Mesendoderm (in vitro differentiated cells): Measurements from ENCODE around the gene BDKRB1.

ENCODE experiments used
- DNase-seq: peaks from one replicate; pipeline ENCODE4 v3.0.0; 2013
- H2AK5ac ChIP-seq: 2 replicates; pipeline ENCODE4 v1.6.1; 2013; ENCODE audit warnings: low read length, inconsistent platforms
- H2BK120ac ChIP-seq: 2 replicates; pipeline ENCODE4 v1.6.1; 2013; ENCODE audit warnings: low read depth, mild to moderate bottlenecking, low read length, moderate library complexity, mixed read lengths
- H2BK15ac ChIP-seq: replicated peaks from 2 replicates; pipeline ENCODE4 v1.6.1; 2013; ENCODE audit warnings: low read depth, mild to moderate bottlenecking, moderate library complexity
- H2BK5ac ChIP-seq: 2 replicates; pipeline ENCODE4 v1.6.1; 2013; ENCODE audit warnings: low read length, inconsistent platforms
- H3K18ac ChIP-seq: 2 replicates; pipeline ENCODE4 v1.6.1; 2013; ENCODE audit warnings: mild to moderate bottlenecking, low read length, mixed read lengths
- H3K23ac ChIP-seq: one replicate; pipeline ENCODE4 v1.6.1; 2013; ENCODE audit warnings: low read length
- H3K27ac ChIP-seq: 2 replicates; pipeline ENCODE4 v1.5.1; 2013; ENCODE audit warnings: low read depth, mild to moderate bottlenecking, inconsistent platforms, low read length, moderate library complexity
- H3K27me3 ChIP-seq: 2 replicates; pipeline ENCODE4 v1.6.1; 2013; ENCODE audit warnings: low read length, control low read depth, mild to moderate bottlenecking, inconsistent platforms; ENCODE audit not compliant: insufficient read depth, poor library complexity
- H3K36me3 ChIP-seq: 2 replicates; pipeline ENCODE4 v1.6.1; 2013; ENCODE audit warnings: low read length, inconsistent platforms; ENCODE audit not compliant: control insufficient read depth, insufficient read depth
- H3K4ac ChIP-seq: one replicate; pipeline ENCODE4 v1.6.1; 2013; ENCODE audit warnings: low read depth, mild to moderate bottlenecking, low read length, moderate library complexity
- H3K4me1 ChIP-seq: 2 replicates; pipeline ENCODE4 v1.6.1; 2013; ENCODE audit warnings: low read depth, low read length, inconsistent platforms; ENCODE audit not compliant: control insufficient read depth
- H3K4me2 ChIP-seq: 2 replicates; pipeline ENCODE4 v1.6.1; 2013; ENCODE audit warnings: low read length
- H3K4me3 ChIP-seq: 2 replicates; pipeline ENCODE4 v1.5.1; 2013; ENCODE audit warnings: mild to moderate bottlenecking, low read length
- H3K56ac ChIP-seq: one replicate; pipeline ENCODE4 v1.6.1; 2013; ENCODE audit warnings: low read length
- H3K79me1 ChIP-seq: 2 replicates; pipeline ENCODE4 v1.6.1; 2013; ENCODE audit warnings: low read length, inconsistent platforms
- H3K79me2 ChIP-seq: 2 replicates; pipeline ENCODE4 v1.6.1; 2013; ENCODE audit warnings: mild to moderate bottlenecking, low read length; ENCODE audit not compliant: control insufficient read depth, insufficient read depth
- H3K9ac ChIP-seq: 2 replicates; pipeline ENCODE4 v1.6.1; 2013; ENCODE audit warnings: low read length, inconsistent platforms
- H4K5ac ChIP-seq: one replicate; pipeline ENCODE4 v1.6.1; 2013; ENCODE audit warnings: low read length
- H4K8ac ChIP-seq: one replicate; pipeline ENCODE4 v1.6.1; 2013; ENCODE audit warnings: low read depth, mild to moderate bottlenecking, control low read depth, low read length, moderate library complexity
- WGBS: extraction: QIAGEN DNeasy Blood & Tissue Kit; methylation state at CpG from one replicate; pipeline ENCODE4 v1.1.7; 2013; ENCODE audit warnings: low lambda C conversion rate, missing lambda C conversion rate; ENCODE audit not compliant: insufficient coverage; ENCODE audit errors: extremely low coverage; 5-methylcytosine and 5-hydroxymethylcytosine counted together

Gene BDKRB1

GRCh38 chr14:96279564-96279963 is 23.6 kb downstream of the BDKRB1 start:
- Histone ChIP-seq H3K4me3 (no peak overlapping the region), H3K4ac (no peak overlapping the region), H3K79me2 (no peaks in the 10 kb centered on the region), H3K9ac (no peak overlapping the region), H3K23ac (no peak overlapping the region), H3K18ac (no peak overlapping the region), H3K27me3 (no peaks in the 10 kb centered on the region), H3K36me3 (no peaks in the 10 kb centered on the region), H3K56ac (no peak overlapping the region), H3K4me2 (no peak overlapping the region), H2BK120ac (no peak overlapping the region), H3K4me1 (no peaks in the 10 kb centered on the region), H2BK5ac (no peak overlapping the region), H2AK5ac (no peak overlapping the region), H4K8ac (no peak overlapping the region), H3K27ac (no peak overlapping the region), H2BK15ac (no peak overlapping the region), H3K79me1 (no peaks in the 10 kb centered on the region), H4K5ac (no peak overlapping the region)
- no CpG with 5 or more reads among the region's 8 CpGs for WGBS
- DNase-seq: no peak

- Histone ChIP-seq H3K9ac (no peak overlapping the region), H3K56ac (no peak overlapping the region), H3K27me3 (no peaks in the 10 kb centered on the region), H3K18ac (no peak overlapping the region), H3K79me1 (no peaks in the 10 kb centered on the region), H3K79me2 (no peaks in the 10 kb centered on the region), H3K4ac (no peak overlapping the region), H2AK5ac (no peak overlapping the region), H3K36me3 (no peaks in the 10 kb centered on the region), H3K4me2 (no peak overlapping the region), H4K5ac (no peak overlapping the region), H2BK120ac (no peak overlapping the region), H3K4me3 (no peak overlapping the region), H3K27ac (no peak overlapping the region), H2BK5ac (no peak overlapping the region), H3K23ac (no peak overlapping the region), H2BK15ac (no peak overlapping the region), H3K4me1 (no peaks in the 10 kb centered on the region), H4K8ac (no peak overlapping the region)
- WGBS: no CpG with 5 or more reads among the region's 2 CpGs
- no peak for DNase-seq
These were observed 24.1 kb downstream of the BDKRB1 start for GRCh38 chr14:96280104-96280503.

- Histone ChIP-seq H3K4me3 (no peak overlapping the region), H3K23ac (no peak overlapping the region), H2BK120ac (no peak overlapping the region), H4K8ac (no peak overlapping the region), H2BK15ac (no peak overlapping the region), H3K27ac (no peak overlapping the region), H3K79me2 (no peaks in the 10 kb centered on the region), H3K4ac (no peak overlapping the region), H3K4me1 (no peaks in the 10 kb centered on the region), H3K36me3 (no peaks in the 10 kb centered on the region), H3K4me2 (no peak overlapping the region), H3K79me1 (no peaks in the 10 kb centered on the region), H4K5ac (no peak overlapping the region), H3K56ac (no peak overlapping the region), H3K18ac (no peak overlapping the region), H3K9ac (no peak overlapping the region), H3K27me3 (no peaks in the 10 kb centered on the region), H2BK5ac (no peak overlapping the region), H2AK5ac (no peak overlapping the region)
- WGBS: no CpG with 5 or more reads among the region's 4 CpGs
- no peak for DNase-seq
These were observed 25.5 kb downstream of the BDKRB1 start for GRCh38 chr14:96281486-96281885.

- Histone ChIP-seq H4K8ac (no peak overlapping the region), H2BK5ac (no peak overlapping the region), H2BK120ac (no peak overlapping the region), H2AK5ac (no peak overlapping the region), H3K4me2 (no peak overlapping the region), H4K5ac (no peak overlapping the region), H3K79me2 (no peaks in the 10 kb centered on the region), H3K36me3 (no peaks in the 10 kb centered on the region), H3K27me3 (no peaks in the 10 kb centered on the region), H3K9ac (no peak overlapping the region), H3K56ac (no peak overlapping the region), H3K27ac (no peak overlapping the region), H3K4me1 (no peaks in the 10 kb centered on the region), H3K4me3 (no peak overlapping the region), H2BK15ac (no peak overlapping the region), H3K18ac (no peak overlapping the region), H3K79me1 (no peaks in the 10 kb centered on the region), H3K4ac (no peak overlapping the region), H3K23ac (no peak overlapping the region)
- no CpG with 5 or more reads among the region's 9 CpGs for WGBS
- DNase-seq: no peak
These were observed 28.0 kb downstream of the BDKRB1 start for GRCh38 chr14:96284008-96284407.

- no peak for DNase-seq
- no peak overlapping the region for H3K18ac ChIP-seq
- H3K4me1 ChIP-seq: no peaks in the 10 kb centered on the region
- H3K4ac ChIP-seq: no peak overlapping the region
- H2AK5ac ChIP-seq: no peak overlapping the region
- no peak overlapping the region for H2BK15ac ChIP-seq
- H3K56ac ChIP-seq: no peak overlapping the region
- H3K27ac ChIP-seq: no peak overlapping the region
- H4K5ac ChIP-seq: no peak overlapping the region
- no peak overlapping the region for H3K23ac ChIP-seq
- H3K36me3 ChIP-seq: no peaks in the 10 kb centered on the region
- no peak overlapping the region for H2BK120ac ChIP-seq
- no peak overlapping the region for H2BK5ac ChIP-seq
- no peaks in the 10 kb centered on the region for H3K79me1 ChIP-seq
- H3K4me2 ChIP-seq: no peak overlapping the region
- H3K27me3 ChIP-seq: no peaks in the 10 kb centered on the region
- no peak overlapping the region for H4K8ac ChIP-seq
- WGBS: no CpG with 5 or more reads among the region's 1 CpG
- no peak overlapping the region for H3K4me3 ChIP-seq
- no peaks in the 10 kb centered on the region for H3K79me2 ChIP-seq
- no peak overlapping the region for H3K9ac ChIP-seq
These were observed 28.4 kb downstream of the BDKRB1 start for GRCh38 chr14:96284430-96284829.

- H3K4me3 ChIP-seq: no peak overlapping the region
- H3K27ac ChIP-seq: no peak overlapping the region
- no peak overlapping the region for H2BK5ac ChIP-seq
- H3K9ac ChIP-seq: no peak overlapping the region
- no peak overlapping the region for H3K23ac ChIP-seq
- H3K18ac ChIP-seq: no peak overlapping the region
- no peak overlapping the region for H4K8ac ChIP-seq
- H3K79me1 ChIP-seq: no peaks in the 10 kb centered on the region
- no peak overlapping the region for H4K5ac ChIP-seq
- no peak overlapping the region for H3K4ac ChIP-seq
- no peak overlapping the region for H2BK120ac ChIP-seq
- no CpG with 5 or more reads among the region's 17 CpGs for WGBS
- no peak for DNase-seq
- no peaks in the 10 kb centered on the region for H3K4me1 ChIP-seq
- no peaks in the 10 kb centered on the region for H3K36me3 ChIP-seq
- H3K4me2 ChIP-seq: no peak overlapping the region
- no peak overlapping the region for H2AK5ac ChIP-seq
- no peaks in the 10 kb centered on the region for H3K79me2 ChIP-seq
- no peak overlapping the region for H3K56ac ChIP-seq
- no peak overlapping the region for H2BK15ac ChIP-seq
- no peaks in the 10 kb centered on the region for H3K27me3 ChIP-seq
These were observed 29.7 kb downstream of the BDKRB1 start for GRCh38 chr14:96285667-96286066.
